Stimulated activated CD8-positive, alpha-beta memory T cell treated with anti-CD3 and anti-CD28 coated beads, Interleukin-4, amount 100 ng/mL, for 24 hours (primary cell): Measurements from ENCODE around the gene JARID2.

ENCODE experiments used
- DNase-seq: peaks from one replicate; pipeline ENCODE4 v3.0.0-alpha.2; 2020; ENCODE audit warnings: low read depth

JARID2 gene

DNA sequence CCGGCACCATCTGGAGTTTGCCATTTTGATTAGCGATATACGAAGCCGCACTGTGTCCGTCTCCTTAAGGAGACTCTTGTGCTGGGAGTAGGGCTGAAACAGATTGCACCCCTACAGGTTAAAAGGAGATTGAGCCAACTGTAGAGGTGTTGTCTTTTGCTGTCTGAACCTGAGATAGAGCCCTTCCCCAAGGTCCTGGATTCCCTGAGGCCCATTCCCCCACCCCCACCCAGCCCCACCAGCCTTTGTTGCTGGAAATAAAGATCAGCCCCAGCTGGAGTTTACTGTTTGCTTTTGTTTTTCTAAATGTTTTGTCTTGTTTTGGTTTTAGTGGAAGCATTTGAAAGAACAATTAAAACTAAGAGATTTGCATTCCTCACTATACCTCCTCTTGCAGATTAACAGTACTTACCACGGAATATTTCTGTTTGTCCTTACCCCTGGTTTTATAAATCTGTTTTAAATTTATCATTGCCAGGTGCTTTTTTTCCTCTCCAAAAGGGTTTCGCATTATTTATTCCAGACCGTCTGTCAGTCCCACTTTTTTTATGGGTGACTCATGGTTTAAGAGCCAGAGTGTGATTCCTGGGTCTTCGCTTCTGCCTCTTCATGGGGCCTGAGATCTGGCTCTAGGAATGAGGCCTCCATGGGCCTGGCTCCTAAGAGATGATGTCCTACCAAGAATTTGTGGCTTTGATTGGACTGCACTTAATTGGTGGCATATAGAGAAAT is 247.7 kb downstream of the JARID2 start:
- no peak for DNase-seq

DNA sequence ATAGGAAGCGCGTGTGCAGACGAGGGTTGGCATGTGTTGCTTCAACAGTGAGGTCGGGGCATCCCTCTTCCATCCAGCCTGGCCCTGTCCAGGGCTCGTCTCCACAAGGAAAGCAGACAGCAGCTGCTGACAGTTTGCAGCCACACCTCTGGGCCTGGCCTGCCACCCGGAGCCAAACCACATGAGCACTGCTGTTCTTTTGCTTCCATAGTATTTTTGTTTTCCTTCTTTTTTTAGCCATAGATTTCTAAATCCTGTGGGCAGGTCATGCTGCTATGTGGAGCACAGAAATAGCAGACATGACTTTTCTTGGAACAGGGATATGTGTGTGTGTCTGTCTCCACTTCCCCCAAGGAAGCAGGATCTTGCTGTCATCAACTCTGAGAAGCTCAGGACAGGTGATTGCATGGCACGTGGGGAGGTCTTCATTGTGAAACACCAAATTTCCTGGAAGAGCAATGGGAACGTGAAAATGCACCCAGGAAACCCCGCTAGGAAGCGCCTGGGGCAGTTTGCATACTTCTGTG is 249.6 kb downstream of the JARID2 start:
- no peak for DNase-seq

DNA sequence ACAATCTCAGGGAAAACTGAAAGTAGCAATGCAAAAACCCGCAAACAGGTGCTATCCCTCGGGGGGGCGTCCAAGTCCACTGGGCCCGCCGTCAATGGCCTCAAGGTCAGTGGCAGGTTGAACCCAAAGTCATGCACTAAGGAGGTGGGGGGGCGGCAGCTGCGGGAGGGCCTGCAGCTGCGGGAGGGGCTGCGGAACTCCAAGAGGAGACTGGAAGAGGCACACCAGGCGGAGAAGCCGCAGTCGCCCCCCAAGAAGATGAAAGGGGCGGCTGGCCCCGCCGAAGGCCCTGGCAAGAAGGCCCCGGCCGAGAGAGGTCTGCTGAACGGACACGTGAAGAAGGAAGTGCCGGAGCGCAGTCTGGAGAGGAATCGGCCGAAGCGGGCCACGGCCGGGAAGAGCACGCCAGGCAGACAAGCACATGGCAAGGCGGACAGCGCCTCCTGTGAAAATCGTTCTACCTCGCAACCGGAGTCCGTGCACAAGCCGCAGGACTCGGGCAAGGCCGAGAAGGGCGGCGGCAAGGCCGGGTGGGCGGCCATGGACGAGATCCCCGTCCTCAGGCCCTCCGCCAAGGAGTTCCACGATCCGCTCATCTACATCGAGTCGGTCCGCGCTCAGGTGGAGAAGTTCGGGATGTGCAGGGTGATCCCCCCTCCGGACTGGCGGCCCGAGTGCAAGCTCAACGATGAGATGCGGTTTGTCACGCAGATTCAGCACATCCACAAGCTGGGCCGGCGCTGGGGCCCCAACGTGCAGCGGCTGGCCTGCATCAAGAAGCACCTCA is 250.7 kb downstream of the JARID2 start:
- no peak for DNase-seq

DNA sequence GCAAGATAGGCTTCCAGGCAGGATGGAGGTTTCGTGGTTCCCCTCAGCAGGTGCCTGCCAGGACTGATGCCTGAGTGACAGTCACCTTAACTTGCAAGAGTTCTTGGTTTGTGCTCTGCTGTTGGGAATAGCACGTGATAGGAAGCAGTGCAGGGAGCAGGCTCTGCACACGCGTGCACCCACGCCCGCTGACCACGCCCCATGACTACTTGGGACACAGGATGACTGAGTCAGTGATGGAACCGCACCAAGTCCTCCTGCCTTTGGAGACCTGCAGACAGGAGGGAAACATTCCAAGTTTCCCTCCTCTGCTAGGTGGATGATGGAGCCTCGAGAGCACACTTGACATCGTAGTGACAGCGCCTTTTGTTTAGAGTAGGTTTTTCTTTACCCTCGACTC is 252.8 kb downstream of the JARID2 start:
- DNase-seq: no peak

DNA sequence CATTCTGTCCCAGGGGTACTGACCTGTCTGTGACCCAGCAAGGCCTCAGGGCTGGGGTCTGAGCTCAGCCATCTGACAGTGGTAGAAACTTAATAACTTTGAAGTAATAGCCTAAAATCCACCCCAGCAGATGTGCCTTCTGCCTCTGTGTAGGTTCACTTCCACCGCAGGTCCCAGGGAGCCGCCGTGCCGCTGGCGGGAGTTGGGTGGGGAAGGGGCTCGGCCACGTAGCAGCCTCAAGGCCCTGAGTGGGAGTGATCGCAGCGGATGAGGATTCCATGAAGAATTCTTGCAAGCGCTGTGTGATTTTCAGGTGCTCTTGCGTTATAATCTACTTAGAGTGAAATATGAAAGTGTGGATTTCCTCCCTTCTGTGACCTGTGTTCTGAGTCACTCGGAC is 253.3 kb downstream of the JARID2 start:
- DNase-seq: no peak

DNA sequence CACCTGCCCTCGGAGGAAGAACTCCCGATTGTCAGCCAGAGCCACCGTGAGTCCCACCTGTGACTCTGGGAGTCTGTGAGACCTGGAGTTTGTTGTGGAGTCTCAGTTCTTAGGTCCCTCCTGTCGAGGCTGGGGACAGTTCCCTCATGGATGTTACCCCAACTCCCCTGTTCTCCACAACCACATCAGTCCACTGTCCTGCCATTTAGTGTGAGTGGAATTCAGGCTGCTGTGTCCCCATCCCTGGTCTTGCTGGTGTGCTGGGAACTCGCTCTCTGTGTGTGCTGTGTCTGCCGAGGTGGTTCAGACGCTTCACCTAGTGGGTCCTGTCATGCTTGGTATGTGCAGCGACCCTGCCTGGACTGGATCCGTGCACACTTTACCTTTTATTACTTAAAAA is 253.7 kb downstream of the JARID2 start:
- no peak for DNase-seq

DNA sequence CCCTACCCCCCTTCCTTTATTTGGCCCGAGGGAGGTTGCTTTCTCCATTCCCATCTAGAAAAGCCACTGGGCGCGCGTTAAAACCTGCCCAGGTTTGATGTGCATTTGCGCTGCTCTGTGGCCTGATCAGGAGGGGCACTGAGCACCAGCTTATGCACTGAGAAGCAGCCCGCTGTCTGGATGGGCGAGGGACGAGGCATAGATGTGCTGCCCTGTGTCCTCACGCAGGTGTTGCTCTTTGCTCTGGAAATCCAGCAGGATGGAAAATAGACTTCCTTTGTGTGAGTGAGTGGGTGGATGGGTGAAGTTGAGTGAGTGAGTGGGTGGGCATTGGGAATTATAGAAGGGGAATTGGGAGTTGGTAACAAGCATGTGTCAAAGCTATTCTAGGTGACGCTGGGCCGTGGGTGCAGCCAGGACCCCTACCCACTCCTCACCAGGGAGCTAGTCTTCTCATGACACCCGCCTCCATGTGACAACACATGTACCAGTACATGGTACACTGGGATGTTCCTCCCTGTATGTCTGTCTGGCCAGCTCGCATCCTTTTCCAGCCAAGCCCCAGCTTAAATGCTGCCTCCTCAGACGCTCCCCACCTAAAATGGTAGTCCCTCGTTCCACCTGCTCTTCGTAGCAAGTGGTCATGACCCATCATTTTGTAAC is 254.3 kb downstream of the JARID2 start:
- no peak for DNase-seq

DNA sequence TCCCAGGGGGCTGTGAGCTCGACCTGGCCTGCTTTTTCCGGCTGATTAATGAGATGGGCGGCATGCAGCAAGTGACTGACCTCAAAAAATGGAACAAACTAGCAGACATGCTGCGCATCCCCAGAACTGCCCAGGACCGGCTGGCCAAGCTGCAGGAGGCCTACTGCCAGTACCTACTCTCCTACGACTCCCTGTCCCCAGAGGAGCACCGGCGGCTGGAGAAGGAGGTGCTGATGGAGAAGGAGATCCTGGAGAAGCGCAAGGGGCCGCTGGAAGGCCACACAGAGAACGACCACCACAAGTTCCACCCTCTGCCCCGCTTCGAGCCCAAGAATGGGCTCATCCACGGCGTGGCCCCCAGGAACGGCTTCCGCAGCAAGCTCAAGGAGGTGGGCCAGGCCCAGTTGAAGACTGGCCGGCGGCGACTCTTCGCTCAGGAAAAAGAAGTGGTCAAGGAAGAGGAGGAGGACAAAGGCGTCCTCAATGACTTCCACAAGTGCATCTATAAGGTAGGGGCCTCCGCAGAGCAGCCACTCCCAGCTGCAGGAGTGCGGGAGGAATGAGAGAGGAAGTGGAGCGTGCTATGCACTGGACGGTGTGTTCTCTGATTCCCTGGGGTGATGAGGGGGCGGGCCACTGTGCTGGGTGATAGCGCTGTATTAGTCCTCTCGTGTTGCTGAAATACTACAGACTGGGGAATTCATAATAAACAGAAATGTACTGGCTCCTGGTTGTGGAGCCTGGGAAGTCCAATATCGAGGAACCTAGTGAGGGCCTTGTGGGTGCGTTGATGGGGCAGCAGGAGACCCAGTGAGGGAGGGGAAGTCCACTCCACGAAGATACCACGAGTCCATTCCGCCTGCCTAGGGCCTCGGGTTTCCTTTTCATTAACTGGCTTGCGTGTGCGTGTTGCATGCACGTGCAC is 255.3 kb downstream of the JARID2 start:
- no peak for DNase-seq

DNA sequence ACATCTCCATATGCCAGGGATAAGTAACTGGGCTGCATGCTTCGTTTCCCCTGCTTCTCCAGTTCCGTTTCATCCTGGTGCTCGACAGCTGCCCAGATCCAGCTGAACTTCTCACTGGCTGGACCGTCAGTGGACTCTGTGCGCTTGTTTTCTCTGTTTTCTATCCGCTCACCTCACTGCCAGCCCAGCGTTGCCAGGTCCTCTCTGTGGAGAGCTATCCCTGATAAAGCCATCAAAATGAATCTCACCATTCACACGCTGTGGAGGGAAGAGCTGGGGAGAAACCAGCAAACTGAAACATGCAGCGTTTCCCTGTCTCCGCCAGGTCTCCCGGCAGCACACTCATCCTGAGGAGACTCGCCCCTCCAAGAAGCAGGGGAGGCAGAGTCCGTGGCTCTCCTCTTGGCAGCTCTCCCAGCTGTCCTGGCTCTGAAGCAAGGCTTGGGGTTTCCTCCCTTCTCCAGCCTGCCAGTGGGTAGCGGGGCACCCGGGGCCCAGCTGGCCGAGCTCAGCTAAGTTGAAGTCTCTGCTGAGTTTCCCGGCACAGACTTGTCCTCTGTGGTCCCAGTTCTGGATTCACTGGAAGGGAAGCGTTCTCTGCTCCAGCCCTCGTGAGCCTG is 256.1 kb downstream of the JARID2 start:
- no peak for DNase-seq

DNA sequence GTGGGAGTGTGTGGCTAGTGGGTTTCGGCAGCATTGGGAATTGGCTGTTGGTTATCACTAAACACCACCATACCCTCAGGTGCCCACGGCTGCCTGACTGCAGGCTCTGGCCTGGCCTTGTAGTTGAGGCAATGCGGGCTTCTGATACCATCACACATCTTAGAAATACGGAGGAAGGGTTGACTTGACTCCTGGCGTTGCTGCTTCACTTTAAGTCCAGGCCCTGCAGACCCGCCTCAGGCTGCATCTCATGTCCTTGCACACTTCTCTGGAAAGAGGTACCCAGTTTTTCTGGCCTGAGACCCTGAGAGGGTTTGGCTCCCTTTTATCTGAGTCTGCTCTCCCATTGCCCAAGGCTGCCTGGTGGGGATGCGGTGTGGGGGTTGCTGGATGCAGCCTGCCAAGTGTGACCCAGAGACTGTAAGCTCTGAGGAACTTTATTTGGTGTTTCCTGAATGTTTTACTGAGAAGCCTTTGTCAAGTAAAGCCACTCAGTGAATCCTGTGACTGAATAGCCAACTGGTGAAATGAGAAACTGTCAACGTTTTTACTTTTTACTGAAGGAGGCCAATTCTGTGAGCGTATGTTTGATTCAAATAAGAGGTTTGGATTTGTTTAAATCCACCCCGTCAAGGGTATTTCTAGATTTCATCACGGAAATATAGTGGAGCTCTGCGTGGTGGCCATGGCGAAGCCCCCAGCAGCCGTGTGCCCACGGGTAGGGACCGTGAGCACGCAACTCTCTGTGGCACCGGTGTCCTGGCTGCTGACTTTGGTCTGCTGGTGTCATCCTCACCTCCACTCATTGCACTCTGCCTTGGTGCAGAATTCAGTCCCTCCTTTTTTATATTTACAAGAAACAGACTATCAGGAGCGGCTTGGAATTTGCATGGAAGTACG is 256.8 kb downstream of the JARID2 start:
- DNase-seq: no peak

DNA sequence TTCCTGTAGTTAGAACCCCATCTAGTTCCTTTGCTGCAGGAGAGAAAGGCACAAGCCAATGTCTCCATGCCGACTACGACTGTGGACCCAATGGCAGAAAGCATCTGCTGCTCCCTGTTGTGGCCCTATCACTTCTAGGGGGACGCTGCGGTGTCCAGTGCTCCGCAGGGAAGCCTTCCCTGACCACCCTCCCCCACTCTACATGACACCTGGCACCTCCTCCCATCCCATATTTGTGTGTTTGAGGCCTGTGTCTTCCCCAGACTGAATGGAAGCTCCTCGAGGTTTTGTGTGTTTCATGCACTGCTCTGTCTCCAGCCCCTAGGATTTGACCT is 257.4 kb downstream of the JARID2 start:
- DNase-seq: no peak

DNA sequence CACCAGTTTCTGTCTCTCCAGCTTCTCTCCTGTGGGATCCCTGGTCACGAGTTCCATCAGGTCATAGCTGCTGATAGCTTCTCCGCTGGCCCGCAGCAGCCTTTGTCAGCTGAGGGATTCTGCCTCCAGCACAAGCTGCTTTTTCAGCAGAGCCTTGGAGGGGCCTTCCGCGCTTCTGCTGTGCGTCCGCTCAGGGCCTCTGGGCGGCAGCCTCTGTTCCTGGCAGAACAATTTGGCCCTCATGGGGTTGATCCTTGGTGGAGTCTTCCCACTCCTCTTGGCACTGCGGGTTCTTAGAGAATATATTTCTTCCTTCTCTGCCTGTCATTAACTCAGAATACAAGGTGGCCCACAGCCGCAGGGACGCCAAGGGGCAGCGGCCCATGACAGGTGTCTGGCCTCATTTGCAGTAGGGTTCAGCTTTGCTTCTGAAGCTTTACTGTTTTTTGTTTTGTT is 258.2 kb downstream of the JARID2 start:
- no peak for DNase-seq

DNA sequence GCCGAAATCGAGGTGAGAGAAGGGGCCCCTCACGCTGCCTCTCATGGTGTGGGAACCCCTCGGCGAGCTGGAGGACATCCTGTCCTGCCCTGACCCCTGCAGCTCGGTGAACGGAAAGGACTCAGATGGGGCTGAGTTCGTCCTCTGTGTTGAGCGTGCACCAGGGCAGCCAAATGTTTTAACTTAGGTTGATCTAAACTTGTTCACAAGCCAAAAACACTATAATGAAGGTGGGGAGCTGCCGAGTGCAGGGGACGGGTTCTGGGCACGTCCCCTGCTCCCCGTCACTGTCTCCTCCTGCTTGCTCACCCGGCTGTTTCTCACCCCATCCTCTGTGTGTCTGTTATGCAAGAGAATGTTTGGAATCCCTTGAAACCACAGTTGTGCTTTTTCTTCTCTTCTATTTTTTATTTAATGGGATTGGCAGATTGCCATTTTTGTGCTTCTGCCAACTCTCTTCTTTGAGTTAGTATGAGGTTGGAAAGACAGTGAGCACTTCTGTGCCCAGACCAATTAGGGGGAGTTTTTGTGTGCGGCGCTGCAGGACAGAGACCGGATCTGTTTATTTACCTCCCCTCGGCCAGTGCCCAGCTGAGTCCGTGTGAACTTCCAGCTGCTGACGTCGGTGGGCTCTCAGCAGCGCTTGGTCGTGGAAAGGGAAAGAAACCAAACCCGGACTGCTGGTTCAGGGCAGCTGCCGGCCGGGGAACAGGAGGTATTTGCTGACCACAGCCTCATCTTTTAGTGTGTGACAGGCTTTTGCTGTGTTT is 258.9 kb downstream of the JARID2 start:
- DNase-seq: no peak

DNA sequence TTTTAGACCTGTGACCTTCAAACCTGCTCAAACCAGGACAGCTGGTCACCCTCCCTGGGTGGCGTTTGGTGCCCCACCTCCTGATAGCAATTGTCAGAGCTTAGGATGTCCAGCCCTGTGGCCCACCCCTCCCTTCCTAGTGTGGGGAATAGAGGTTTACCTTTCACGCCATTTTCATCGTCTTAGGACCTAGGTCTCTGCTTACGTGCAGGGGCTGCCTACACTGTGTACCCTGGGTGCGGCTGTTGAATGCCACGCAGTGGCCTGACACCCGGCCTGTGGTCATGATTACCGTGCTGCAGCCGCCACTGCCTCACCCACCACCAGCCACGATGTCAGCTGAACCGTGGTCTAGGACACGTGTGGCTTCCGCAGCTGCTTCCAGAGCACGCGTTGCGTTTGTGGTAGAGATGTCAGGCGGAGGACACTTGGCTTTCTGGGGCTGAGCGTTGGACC is 259.6 kb downstream of the JARID2 start:
- DNase-seq: no peak

DNA sequence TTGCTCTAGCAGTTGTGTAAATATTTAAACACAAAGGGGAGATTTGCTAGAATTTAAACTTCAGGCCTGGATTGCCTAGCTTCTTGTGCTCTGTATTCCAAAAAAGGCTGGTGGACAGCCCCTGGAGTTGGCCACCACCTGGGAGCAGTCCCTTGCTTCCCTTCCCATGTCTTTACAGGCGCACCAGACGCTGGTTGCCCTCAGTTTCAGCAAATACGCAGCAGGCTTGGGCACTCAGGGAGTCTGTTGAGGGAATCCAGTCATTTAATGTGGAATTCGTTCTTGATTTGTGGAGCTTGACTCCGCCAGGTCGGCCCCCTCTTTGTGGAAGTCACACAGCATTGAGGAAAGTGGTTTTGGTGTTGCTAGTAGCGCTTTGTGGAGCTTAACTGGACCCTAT is 260.2 kb downstream of the JARID2 start:
- DNase-seq: no peak

DNA sequence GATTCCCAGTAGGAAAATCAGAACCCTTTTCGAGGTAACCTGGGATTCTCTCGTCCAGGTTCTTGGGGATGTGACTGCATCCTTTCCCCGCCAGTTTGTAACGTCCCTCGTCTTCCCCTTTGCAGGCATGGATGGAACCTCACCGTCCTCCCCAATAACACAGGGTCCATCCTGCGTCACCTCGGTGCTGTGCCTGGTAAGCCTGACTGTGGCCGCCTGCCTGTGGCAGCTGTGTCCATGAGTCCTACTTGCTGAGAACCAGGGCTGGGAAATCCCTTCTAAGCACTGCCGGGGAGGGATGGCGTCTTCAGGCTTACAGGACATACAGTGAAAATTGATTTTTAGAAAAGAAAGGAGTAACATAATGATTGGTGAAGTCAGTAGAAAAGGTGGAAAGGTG is 261.4 kb downstream of the JARID2 start:
- no peak for DNase-seq

DNA sequence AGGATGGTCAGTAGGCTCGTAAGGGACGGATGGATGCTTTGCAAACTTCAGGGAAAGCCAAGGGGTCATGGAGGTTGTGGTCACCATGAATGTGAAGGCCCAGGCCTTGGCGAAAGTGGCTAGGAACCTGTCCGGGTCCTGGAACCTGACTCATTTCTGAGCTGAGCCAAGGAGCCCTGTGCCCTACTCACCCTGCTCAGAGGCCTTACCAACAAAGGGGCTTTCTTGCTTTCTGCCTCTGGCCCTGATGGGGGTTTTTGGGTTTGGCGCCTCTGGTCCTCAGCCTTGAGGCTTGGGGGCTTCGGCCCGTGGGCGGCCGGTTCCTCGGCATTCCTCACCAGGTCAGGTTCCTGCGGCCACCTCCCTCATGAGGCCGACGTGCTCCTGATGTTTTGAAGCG is 261.9 kb downstream of the JARID2 start:
- no peak for DNase-seq

DNA sequence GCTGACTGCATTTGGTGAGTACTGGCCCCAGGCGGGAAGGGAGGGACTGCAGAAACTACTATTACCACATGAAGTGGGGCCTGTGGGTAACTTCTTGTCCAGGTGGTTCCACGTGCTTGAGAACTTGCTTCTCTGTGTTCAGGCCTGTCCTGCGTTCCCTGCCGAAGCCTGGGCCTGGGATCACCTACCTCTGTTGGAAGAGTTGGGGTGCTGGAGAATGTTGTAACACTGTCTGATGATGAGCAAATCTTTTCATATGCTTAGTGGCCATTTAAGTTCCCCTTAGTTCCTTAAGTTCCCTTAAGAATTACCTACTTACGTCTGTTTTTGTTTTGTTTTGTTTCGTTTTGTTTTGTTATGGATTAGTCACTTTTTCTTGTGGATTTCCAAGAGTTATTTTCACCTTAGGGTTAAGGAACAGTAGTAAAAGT is 262.6 kb downstream of the JARID2 start:
- no peak for DNase-seq

DNA sequence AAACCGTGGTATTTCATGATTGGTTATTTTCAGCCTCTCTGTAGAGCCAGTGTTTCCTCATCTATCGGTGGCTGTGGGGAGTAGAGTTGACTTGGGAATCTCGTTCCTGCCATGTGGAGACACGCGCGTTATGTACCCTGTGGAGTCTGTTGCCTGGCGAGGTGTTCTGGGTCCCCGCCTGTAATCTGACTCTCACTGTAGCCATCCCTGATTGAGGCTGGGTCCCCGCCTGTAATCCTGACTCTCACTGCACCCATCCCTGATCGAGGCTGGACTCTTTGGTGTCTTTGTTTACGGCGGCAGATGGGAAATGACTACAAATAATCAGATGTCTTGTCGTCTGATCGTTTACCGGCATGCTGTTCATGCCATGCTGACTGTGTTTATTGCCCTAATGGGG is 263.1 kb downstream of the JARID2 start:
- no peak for DNase-seq
